SK-N-MC (cell line): Measurements from ENCODE around the gene GRIPAP1.

Experiments used
- DNase-seq: peaks from one replicate; pipeline ENCODE4 v3.0.0-alpha.2; 2011; ENCODE audit warnings: low read depth, low spot score
- H3K27ac ChIP-seq: fragments of 200-600 bp; sonication (generic); 2 replicates; pipeline ENCODE4 v1.5.1; 2016; ENCODE audit warnings: mixed run types
- H3K36me3 ChIP-seq: fragments of 200-600 bp; sonication (generic); 2 replicates; pipeline ENCODE4 v1.6.1; 2017; ENCODE audit warnings: antibody characterized with exemption, low read length, mixed read lengths; ENCODE audit not compliant: insufficient read depth
- H3K4me3 ChIP-seq: fragments of 200-600 bp; sonication (generic); 2 replicates; pipeline ENCODE4 v1.5.1; 2016
- H3K9ac ChIP-seq: fragments of 200-600 bp; sonication (generic); 2 replicates; pipeline ENCODE4 v1.8.0; 2017; ENCODE audit warnings: mixed run types, mixed read lengths; ENCODE audit not compliant: insufficient read length
- H3K9me3 ChIP-seq: fragments of 200-600 bp; sonication (generic); 2 replicates; pipeline ENCODE4 v1.6.1; 2017; ENCODE audit warnings: low read depth, mild to moderate bottlenecking, antibody characterized with exemption, low read length, moderate library complexity, mixed read lengths
- EZH2 ChIP-seq: fragments of 200-600 bp; sonication (generic); IDR thresholded peaks from one replicate; pipeline ENCODE4 v1.6.1; 2017; ENCODE audit warnings: antibody characterized with exemption
- FOXP2 ChIP-seq: optimal IDR thresholded peaks from 2 replicates; pipeline ENCODE3; 2011; ENCODE audit warnings: mild to moderate bottlenecking, moderate library complexity; ENCODE audit not compliant: insufficient read depth; ENCODE audit errors: extremely low read length, control extremely low read depth
- POLR2AphosphoS5 ChIP-seq: IDR thresholded peaks from 2 replicates; pipeline ENCODE4 v1.6.1; 2012; ENCODE audit warnings: mild to moderate bottlenecking, low read depth, low read length, borderline replicate concordance

Gene GRIPAP1

GRCh38 chrX:48939524-48940228 is 62.4 kb downstream of the GRIPAP1 start:
- Histone ChIP-seq H3K9me3 (no peaks in the 10 kb centered on the region), H3K4me3 (no peak overlapping the region), H3K9ac (no peak overlapping the region), H3K27ac (no peak overlapping the region), H3K36me3 (peaks cover 5% of the 10 kb centered on the region)
- TF ChIP-seq FOXP2 (no peak), POLR2AphosphoS5 (no peak), EZH2 (no peak)
- DNase-seq: no peak

GRCh38 chrX:48938721-48939425 is 63.2 kb downstream of the GRIPAP1 start:
- TF ChIP-seq POLR2AphosphoS5 (no peak), FOXP2 (no peak), EZH2 (no peak)
- Histone ChIP-seq H3K9ac (no peak overlapping the region), H3K27ac (no peak overlapping the region), H3K9me3 (no peaks in the 10 kb centered on the region), H3K36me3 (peaks cover 13% of the 10 kb centered on the region), H3K4me3 (no peak overlapping the region)
- no peak for DNase-seq

GRCh38 chrX:48937054-48937907 is 64.8 kb downstream of the GRIPAP1 start:
- TF ChIP-seq POLR2AphosphoS5: no peak
- no peak for TF ChIP-seq FOXP2
- TF ChIP-seq EZH2: no peak
- Histone ChIP-seq H3K4me3 (no peak overlapping the region), H3K9ac (no peak overlapping the region), H3K36me3 (peaks cover 20% of the 10 kb centered on the region), H3K27ac (no peak overlapping the region), H3K9me3 (no peaks in the 10 kb centered on the region)
- no peak for DNase-seq

- no peak overlapping the region for H3K4me3 ChIP-seq
- no peak for TF ChIP-seq FOXP2
- no peak overlapping the region for H3K27ac ChIP-seq
- peaks cover 20% of the 10 kb centered on the region for H3K36me3 ChIP-seq
- no peaks in the 10 kb centered on the region for H3K9me3 ChIP-seq
- H3K9ac ChIP-seq: no peak overlapping the region
- DNase-seq: no peak
Observed at GRCh38 chrX:48936429-48937053, 65.5 kb downstream of the GRIPAP1 start.

- Histone ChIP-seq H3K36me3 (peaks cover 20% of the 10 kb centered on the region), H3K9ac (no peak overlapping the region), H3K9me3 (no peaks in the 10 kb centered on the region), H3K27ac (no peak overlapping the region), H3K4me3 (no peak overlapping the region)
- DNase-seq: no peak
- TF ChIP-seq EZH2 (no peak), POLR2AphosphoS5 (no peak), FOXP2 (no peak)
Observed at GRCh38 chrX:48935301-48935670, 66.8 kb downstream of the GRIPAP1 start.

GRCh38 chrX:48934581-48935300 is 67.3 kb downstream of the GRIPAP1 start:
- Histone ChIP-seq H3K27ac (no peak overlapping the region), H3K4me3 (no peak overlapping the region), H3K9me3 (no peaks in the 10 kb centered on the region), H3K36me3 (peaks cover 20% of the 10 kb centered on the region), H3K9ac (no peak overlapping the region)
- no peak for DNase-seq
- TF ChIP-seq FOXP2 (no peak), POLR2AphosphoS5 (no peak), EZH2 (no peak)

GRCh38 chrX:48933757-48934156 is 68.3 kb downstream of the GRIPAP1 start:
- Histone ChIP-seq H3K9ac (no peak overlapping the region), H3K27ac (no peak overlapping the region)
- no peak for TF ChIP-seq POLR2AphosphoS5
- no peak for TF ChIP-seq FOXP2
- no peak for TF ChIP-seq EZH2

More at GRCh38 chrX:48933757-48934156, 68.3 kb downstream of the GRIPAP1 start:
- H3K9me3 ChIP-seq: no peaks in the 10 kb centered on the region
- no peak for DNase-seq
- H3K36me3 ChIP-seq: peaks cover 20% of the 10 kb centered on the region
- no peak overlapping the region for H3K4me3 ChIP-seq
